ENCODE data around the gene MTMR10. TPM values are rescaled to one million over a fixed set of nuclear protein-coding genes. Genes with fewer than 3 reads are reported as not detected.

The MTMR10 gene
- total RNA-seq, 1 donor from 2014 or later: 4.5 TPM

GRCh38 chr15:30929064-30929669 lies 62.3 kb downstream of the MTMR10 start:
- no peaks in the 10 kb centered on the region for H3K27me3 ChIP-seq
- no peak overlapping the region for H3K4me3 ChIP-seq
- intact Hi-C loops (cut with DNase I): no loop called here
- H3K9me3 ChIP-seq: no peaks in the 10 kb centered on the region
- DNase-seq (ENCODE audit: low spot score in 2 of 2): no peak
- no peaks in the 10 kb centered on the region for H3K4me1 ChIP-seq
- no peak overlapping the region for H3K27ac ChIP-seq
- H3K36me3 ChIP-seq: peaks cover 45 to 68% of the 10 kb centered on the region in 2 donors
- TF ChIP-seq CTCF (IDR thresholded peaks at IDR 0.05): no peak

GRCh38 chr15:30928076-30928475 lies 63.4 kb downstream of the MTMR10 start:
- Histone ChIP-seq H3K4me3 (no peak overlapping the region), H3K36me3 (peaks cover 54 to 69% of the 10 kb centered on the region in 2 donors), H3K9me3 (no peaks in the 10 kb centered on the region), H3K4me1 (no peaks in the 10 kb centered on the region), H3K27me3 (no peaks in the 10 kb centered on the region), H3K27ac (no peak overlapping the region)
- DNase-seq (ENCODE audit: low spot score in 2 of 2): no peak
- intact Hi-C loops (cut with DNase I): no loop called here
- TF ChIP-seq CTCF (IDR thresholded peaks at IDR 0.05): no peak

GRCh38 chr15:30927148-30927761 lies 64.2 kb downstream of the MTMR10 start:
- DNase-seq (ENCODE audit: low spot score in 2 of 2): no peak
- Histone ChIP-seq H3K27ac (no peak overlapping the region), H3K4me3 (no peak overlapping the region), H3K27me3 (no peaks in the 10 kb centered on the region), H3K9me3 (no peaks in the 10 kb centered on the region), H3K4me1 (no peaks in the 10 kb centered on the region), H3K36me3 (peaks cover 62 to 78% of the 10 kb centered on the region in 2 donors)
- intact Hi-C loops (cut with DNase I): no loop called here
- no peak for TF ChIP-seq CTCF (IDR thresholded peaks at IDR 0.05)

- Histone ChIP-seq H3K27ac (no peak overlapping the region), H3K4me3 (no peak overlapping the region), H3K9me3 (no peaks in the 10 kb centered on the region), H3K36me3 (peaks cover 63 to 82% of the 10 kb centered on the region in 2 donors), H3K27me3 (no peaks in the 10 kb centered on the region), H3K4me1 (no peaks in the 10 kb centered on the region)
- no peak for DNase-seq (ENCODE audit: low spot score in 2 of 2)
- TF ChIP-seq CTCF (IDR thresholded peaks at IDR 0.05): no peak
- intact Hi-C loops (cut with DNase I): no loop called here
These were observed 65.3 kb downstream of the MTMR10 start for GRCh38 chr15:30926161-30926560.

GRCh38 chr15:30925686-30926085 lies 65.7 kb downstream of the MTMR10 start:
- H3K36me3 ChIP-seq: peaks cover 64 to 82% of the 10 kb centered on the region in 2 donors
- H3K4me3 ChIP-seq: no peak overlapping the region
- no peaks in the 10 kb centered on the region for H3K27me3 ChIP-seq
- intact Hi-C loops (cut with DNase I): no loop called here
- no peak overlapping the region for H3K27ac ChIP-seq
- no peak for TF ChIP-seq CTCF (IDR thresholded peaks at IDR 0.05)
- no peaks in the 10 kb centered on the region for H3K9me3 ChIP-seq
- H3K4me1 ChIP-seq: no peaks in the 10 kb centered on the region
- DNase-seq (ENCODE audit: low spot score in 2 of 2): no peak
